Measurements from ENCODE around the gene PI16.
"Not testable (repeated sequence)": the region's sequence is repeated elsewhere in the genome, so short reads cannot be mapped to it uniquely, and the experiment has no call there.

PI16 gene

DNA sequence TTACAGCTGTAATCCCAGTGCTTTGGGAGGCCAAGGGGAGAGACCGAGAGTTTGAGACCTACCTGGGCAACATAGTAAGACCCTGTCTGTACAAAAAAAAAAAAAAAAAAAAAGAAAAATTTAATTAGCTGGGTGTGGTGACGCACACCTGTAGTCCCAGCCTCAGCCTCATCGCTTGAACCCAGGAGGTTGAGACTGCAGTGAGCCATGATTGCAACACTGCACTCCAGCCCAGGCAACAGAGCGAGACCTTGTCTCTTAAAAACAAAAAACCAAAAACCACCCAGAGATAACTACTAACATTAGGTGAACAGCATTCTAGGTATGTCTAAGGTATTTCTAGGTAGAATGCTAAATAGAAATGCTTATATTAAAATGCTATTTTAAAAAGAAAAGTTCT, 21.0 kb upstream of the PI16 start:
- TF ChIP-seq, protein P1, sequence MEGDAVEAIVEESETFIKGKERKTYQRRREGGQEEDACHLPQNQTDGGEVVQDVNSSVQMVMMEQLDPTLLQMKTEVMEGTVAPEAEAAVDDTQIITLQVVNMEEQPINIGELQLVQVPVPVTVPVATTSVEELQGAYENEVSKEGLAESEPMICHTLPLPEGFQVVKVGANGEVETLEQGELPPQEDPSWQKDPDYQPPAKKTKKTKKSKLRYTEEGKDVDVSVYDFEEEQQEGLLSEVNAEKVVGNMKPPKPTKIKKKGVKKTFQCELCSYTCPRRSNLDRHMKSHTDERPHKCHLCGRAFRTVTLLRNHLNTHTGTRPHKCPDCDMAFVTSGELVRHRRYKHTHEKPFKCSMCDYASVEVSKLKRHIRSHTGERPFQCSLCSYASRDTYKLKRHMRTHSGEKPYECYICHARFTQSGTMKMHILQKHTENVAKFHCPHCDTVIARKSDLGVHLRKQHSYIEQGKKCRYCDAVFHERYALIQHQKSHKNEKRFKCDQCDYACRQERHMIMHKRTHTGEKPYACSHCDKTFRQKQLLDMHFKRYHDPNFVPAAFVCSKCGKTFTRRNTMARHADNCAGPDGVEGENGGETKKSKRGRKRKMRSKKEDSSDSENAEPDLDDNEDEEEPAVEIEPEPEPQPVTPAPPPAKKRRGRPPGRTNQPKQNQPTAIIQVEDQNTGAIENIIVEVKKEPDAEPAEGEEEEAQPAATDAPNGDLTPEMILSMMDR (conservative IDR thresholded peaks at IDR 0.05; ENCODE audit: control insufficient read depth, insufficient read depth, low read depth, low read length): no peak
- H3K4me3 ChIP-seq (ENCODE audit: control insufficient read depth, low read depth, low read length): no peak overlapping the region
- DNase-seq (ENCODE audit: low read depth): no peak

DNA sequence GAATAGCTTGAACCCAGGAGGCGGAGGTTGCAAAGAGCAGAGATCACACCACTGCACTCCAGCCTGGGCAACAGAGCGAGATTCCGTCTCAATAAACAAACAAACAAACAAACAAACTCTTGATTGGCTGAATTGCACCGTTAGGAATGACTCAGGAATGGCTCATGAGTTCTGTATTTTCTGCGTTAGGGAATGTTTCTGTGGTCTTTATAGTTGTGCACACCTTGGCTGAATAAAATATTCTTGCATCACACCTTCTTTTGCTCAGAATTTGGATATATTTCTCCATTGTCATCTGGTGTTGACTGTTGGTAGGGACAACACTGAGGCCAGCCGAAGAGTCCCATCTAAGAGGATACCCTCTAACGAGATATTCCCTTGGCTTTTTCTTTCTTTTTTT, 19.6 kb upstream of the PI16 start:
- TF ChIP-seq, protein P1 (conservative IDR thresholded peaks at IDR 0.05; ENCODE audit: control insufficient read depth, insufficient read depth, low read depth, low read length): no peak
- no peak overlapping the region for H3K4me3 ChIP-seq (ENCODE audit: control insufficient read depth, low read depth, low read length)
- no peak for DNase-seq (ENCODE audit: low read depth)

DNA sequence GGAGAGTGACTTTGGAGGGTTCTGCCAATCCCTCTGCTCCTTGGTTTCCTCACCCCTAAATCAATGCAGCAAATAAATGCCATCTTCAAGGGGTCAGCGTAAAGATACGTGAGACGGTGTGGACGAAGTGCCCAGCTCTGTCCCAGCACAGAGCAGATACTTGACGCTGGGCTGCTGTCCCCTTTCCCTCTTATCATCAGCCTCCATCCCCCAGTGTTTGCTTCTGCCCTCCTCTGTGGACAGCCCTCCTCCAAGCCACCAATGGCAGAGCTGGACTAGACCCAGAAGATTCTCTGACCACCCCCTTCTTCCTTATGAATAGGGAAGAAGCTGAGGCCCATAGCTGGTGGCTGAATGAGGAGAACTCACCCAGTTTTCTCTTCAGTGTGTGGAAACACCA, 17.7 kb upstream of the PI16 start:
- no peak overlapping the region for H3K4me3 ChIP-seq (ENCODE audit: control insufficient read depth, low read depth, low read length)
- DNase-seq (ENCODE audit: low read depth): no peak
- TF ChIP-seq, protein P1 (conservative IDR thresholded peaks at IDR 0.05; ENCODE audit: control insufficient read depth, insufficient read depth, low read depth, low read length): no peak

DNA sequence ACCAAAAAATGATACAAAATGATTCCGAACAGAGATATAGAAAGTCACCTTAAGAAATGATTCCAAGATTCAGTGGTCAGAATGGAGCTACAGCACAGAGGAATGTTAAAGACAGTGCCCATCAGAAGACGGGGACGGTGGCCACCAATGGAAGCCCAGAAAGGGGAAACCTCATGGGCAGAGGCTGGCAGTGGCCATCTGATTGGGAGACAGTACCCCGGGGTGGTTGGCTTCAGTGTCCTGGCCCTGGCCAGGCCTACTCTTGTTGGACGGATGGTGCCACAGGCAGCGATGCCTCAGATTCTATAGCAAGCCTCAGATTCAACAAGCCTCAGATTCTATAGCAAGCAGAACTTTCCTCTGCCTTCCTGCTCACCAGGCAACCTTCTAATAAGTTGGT, 16.6 kb upstream of the PI16 start:
- no peak for DNase-seq (ENCODE audit: low read depth)
- no peak overlapping the region for H3K4me3 ChIP-seq (ENCODE audit: control insufficient read depth, low read depth, low read length)
- TF ChIP-seq, protein P1 (conservative IDR thresholded peaks at IDR 0.05; ENCODE audit: control insufficient read depth, insufficient read depth, low read depth, low read length): no peak

DNA sequence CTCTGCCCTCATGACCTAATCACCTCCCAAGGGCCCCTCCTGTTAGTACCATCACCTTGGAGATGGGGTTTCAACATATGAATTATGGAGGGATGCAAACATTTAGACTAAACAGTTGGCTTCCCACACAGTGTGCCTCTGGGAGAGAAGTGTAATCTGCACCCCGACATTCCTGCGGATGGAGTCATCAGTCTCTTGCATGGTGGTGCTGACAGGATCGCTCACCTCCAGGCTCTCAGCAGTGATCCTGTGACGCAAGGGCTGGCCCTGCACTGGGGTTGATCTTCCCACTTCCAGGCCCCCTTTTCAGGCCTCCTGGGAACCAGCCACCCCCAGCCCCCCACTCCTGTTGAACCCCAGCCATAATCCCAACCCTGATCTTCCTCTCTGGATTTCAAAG, 16.0 kb upstream of the PI16 start:
- no peak overlapping the region for H3K4me3 ChIP-seq (ENCODE audit: control insufficient read depth, low read depth, low read length)
- peak; percentile 84 for DNase-seq (ENCODE audit: low read depth)
- TF ChIP-seq, protein P1 (conservative IDR thresholded peaks at IDR 0.05; ENCODE audit: control insufficient read depth, insufficient read depth, low read depth, low read length): no peak

DNA sequence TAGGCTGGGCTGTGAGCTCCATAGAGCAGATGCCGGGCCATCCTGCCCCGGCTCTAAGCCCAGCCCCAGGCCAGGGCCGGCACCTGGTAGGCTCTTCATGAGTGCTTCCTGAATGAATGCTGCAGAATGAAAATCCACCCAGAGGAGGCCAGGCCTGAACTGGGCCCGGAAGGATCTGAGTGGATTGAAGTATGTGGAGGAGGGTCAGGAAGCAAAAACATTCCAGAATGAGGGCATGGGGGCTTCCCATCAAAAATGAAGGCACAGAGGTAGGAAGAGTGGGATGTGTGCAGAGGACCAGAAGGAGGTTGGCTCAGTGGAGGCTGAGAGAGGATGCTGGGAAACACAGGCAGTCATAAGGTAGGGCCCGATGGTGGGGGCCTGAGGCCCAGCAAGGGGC, 15.5 kb upstream of the PI16 start:
- not testable (repeated sequence) for DNase-seq (ENCODE audit: low read depth); H3K4me3 ChIP-seq (ENCODE audit: control insufficient read depth, low read depth, low read length)

DNA sequence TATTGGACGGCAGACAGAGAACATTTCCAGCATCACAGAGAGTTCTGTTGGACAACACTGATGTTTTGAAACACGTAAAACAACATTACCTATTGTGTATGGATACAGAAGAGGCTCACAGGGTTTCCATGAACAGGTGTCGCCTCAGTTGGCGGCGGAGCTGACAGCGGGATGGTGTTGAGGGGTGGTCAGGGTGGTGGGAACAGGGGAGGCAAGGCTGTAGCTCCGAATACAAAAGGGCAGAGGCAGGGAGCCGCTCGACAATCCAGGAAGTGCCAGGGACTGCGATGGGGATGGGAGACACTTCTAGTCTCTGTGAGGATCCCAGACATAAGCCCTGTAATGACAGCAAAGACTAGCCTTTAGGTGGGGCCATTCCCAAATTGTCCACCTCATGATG, 14.5 kb upstream of the PI16 start:
- TF ChIP-seq, protein P1 (conservative IDR thresholded peaks at IDR 0.05; ENCODE audit: control insufficient read depth, insufficient read depth, low read depth, low read length): no peak
- DNase-seq (ENCODE audit: low read depth): no peak
- no peak overlapping the region for H3K4me3 ChIP-seq (ENCODE audit: control insufficient read depth, low read depth, low read length)

DNA sequence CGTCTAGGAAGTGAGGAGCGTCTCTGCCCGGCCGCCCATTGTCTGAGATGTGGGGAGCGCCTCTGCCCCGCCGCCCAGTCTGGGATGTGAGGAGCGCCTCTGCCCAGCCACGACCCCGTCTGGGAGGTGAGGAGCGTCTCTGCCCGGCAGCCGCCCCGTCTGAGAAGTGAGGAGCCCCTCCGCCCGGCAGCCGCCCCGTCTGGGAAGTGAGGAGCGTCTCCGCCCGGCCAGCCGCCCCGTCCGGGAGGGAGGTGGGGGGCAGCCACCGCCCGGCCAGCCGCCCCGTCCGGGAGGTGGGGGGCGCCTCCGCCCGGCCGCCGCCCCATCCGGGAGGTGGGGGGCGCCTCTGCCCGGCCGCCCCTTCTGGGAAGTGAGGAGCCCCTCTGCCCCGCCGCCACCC, 13.0 kb upstream of the PI16 start:
- not testable (repeated sequence) for DNase-seq (ENCODE audit: low read depth); H3K4me3 ChIP-seq (ENCODE audit: control insufficient read depth, low read depth, low read length)

DNA sequence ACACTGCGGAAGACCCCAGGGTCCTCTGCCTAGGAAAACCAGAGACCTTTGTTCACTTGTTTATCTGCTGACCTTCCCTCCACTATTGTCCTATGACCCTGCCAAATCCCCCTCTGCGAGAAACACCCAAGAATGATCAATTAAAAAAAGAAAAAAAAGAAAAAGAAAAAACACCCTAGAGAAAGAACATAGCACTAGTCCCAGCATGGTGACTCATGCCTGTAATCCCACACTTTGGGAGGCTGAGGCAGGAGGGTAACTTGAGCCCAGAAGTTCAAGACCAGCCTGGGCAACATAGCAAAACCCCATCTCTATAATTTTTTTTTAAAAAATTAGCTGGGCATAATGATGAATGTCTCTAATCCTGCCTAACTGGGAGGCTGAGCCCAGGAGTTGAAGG, 12.2 kb upstream of the PI16 start:
- not testable (repeated sequence) for H3K4me3 ChIP-seq (ENCODE audit: control insufficient read depth, low read depth, low read length); DNase-seq (ENCODE audit: low read depth)

Data from fibroblast of mammary gland (primary cell).